ENCODE measurements around the gene C5orf46. TPM values are rescaled to one million over a fixed set of nuclear protein-coding genes. Genes with fewer than 3 reads are reported as not detected.

C5orf46 gene
- total RNA-seq, 1 experiment from 2014 or later, result not detected

DNA sequence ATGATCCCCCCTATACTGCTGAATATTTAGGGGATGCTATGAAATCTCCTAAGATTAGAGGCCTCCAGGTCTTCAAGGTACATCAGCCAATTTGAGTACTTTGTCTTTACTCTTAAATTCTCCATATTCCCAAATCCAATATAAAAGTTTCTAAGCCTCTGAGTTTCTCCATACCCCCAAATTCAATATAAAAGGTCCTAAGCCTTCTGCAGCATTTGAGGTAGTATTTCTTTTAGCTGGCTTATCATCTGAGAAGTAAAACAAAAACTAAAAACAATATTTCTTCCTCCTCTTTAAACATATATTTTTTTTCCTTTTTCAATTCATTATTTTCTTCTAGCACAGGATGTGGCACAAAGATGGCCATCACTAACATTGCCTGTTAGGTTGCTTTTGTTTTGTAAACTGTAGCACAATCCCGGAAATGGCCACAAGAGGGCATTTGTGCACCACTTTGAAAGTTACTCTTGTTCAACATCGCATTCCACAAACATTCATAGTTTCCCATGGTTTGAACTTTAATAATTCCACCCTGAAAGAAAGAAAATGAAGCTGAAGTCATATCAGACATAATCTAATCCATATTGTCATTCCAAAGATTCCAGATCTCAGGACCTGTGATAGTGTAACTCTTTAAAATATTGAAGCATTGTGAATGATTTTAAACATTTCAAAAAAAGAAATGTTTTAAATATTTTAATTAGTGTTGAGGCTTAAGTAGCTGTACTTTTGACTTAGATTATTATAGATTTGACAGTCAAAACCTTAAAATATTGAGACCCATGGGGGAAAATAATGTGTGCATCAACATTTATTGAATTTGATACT, 48.8 kb downstream of the C5orf46 start (continued):
- TF ChIP-seq, protein P1, sequence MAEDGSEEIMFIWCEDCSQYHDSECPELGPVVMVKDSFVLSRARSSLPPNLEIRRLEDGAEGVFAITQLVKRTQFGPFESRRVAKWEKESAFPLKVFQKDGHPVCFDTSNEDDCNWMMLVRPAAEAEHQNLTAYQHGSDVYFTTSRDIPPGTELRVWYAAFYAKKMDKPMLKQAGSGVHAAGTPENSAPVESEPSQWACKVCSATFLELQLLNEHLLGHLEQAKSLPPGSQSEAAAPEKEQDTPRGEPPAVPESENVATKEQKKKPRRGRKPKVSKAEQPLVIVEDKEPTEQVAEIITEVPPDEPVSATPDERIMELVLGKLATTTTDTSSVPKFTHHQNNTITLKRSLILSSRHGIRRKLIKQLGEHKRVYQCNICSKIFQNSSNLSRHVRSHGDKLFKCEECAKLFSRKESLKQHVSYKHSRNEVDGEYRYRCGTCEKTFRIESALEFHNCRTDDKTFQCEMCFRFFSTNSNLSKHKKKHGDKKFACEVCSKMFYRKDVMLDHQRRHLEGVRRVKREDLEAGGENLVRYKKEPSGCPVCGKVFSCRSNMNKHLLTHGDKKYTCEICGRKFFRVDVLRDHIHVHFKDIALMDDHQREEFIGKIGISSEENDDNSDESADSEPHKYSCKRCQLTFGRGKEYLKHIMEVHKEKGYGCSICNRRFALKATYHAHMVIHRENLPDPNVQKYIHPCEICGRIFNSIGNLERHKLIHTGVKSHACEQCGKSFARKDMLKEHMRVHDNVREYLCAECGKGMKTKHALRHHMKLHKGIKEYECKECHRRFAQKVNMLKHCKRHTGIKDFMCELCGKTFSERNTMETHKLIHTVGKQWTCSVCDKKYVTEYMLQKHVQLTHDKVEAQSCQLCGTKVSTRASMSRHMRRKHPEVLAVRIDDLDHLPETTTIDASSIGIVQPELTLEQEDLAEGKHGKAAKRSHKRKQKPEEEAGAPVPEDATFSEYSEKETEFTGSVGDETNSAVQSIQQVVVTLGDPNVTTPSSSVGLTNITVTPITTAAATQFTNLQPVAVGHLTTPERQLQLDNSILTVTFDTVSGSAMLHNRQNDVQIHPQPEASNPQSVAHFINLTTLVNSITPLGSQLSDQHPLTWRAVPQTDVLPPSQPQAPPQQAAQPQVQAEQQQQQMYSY (CRISPR knock-in tag; IDR thresholded peaks at IDR 0.05), result no peak
- TF ChIP-seq NR2C2 (CRISPR knock-in tag; IDR thresholded peaks at IDR 0.05) (no peak), HMGA2 (CRISPR knock-in tag; IDR thresholded peaks at IDR 0.05) (no peak)

DNA sequence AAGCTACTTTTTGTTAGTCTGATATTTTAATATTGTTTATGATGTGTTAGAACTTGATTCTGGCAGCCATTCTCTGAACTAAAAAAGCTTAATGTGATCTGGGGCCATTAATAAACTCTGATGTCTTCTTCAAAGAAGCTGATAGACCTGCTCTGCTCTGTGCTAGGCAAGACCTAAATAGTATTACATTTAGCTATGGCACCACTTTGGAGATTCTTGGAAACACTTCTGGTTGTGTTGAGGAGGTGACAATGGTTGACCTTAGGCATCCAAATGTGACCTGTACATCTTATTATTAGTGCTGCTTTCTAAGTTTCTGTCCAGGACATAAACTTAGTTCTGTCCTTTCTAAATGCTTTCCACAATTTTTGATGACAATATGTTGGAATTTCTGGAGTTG, 49.5 kb downstream of the C5orf46 start:
- no peak for DNase-seq (ENCODE audit: low spot score)
- H3K4me3 Mint-ChIP-seq, result no peak overlapping the region
- H3K9me3 Mint-ChIP-seq, result peaks cover 4% of the 10 kb centered on the region; the same call in 1 of the 2 replicates
- H3K36me3 Mint-ChIP-seq, result no peaks in the 10 kb centered on the region
- H3K27me3 Mint-ChIP-seq (ENCODE audit: low read depth), result no peaks in the 10 kb centered on the region
- no peak overlapping the region for H3K27ac Mint-ChIP-seq
- no peak for ATAC-seq
- CTCF ChIA-PET, result interaction anchor here (1.0 kb wide), 1 partner anchor 30 kb away, joined by 4 read pairs; no protein-coding TSS in a partner anchor
- H3K4me1 Mint-ChIP-seq, result peaks cover 76% of the 10 kb centered on the region
- POLR2A ChIA-PET, result no interaction called here
- TF ChIP-seq SP1 (CRISPR knock-in tag; conservative IDR thresholded peaks at IDR 0.05) (no peak), CREB1 (CRISPR knock-in tag; IDR thresholded peaks at IDR 0.05) (no peak), ZNF232 (CRISPR knock-in tag; IDR thresholded peaks at IDR 0.05) (no peak), CBFB (CRISPR knock-in tag; IDR thresholded peaks at IDR 0.05; ENCODE audit: low read depth) (no peak), KAT7 (CRISPR knock-in tag; IDR thresholded peaks at IDR 0.05; ENCODE audit: borderline replicate concordance) (no peak), FOXP1 (CRISPR knock-in tag; IDR thresholded peaks at IDR 0.05; ENCODE audit: borderline replicate concordance) (no peak), ATF1 (CRISPR knock-in tag; IDR thresholded peaks at IDR 0.05) (no peak), NFATC4 (CRISPR knock-in tag; IDR thresholded peaks at IDR 0.05) (0 out of 2 replicates have a peak, but pooled peaks have one; percentile 21), PRRX2 (CRISPR knock-in tag; IDR thresholded peaks at IDR 0.05) (no peak), NR2C2 (CRISPR knock-in tag; IDR thresholded peaks at IDR 0.05) (no peak), FOXK1 (CRISPR knock-in tag; IDR thresholded peaks at IDR 0.05) (no peak), ETV6 (CRISPR knock-in tag; IDR thresholded peaks at IDR 0.05) (no peak), ZNF263 (CRISPR knock-in tag; IDR thresholded peaks at IDR 0.05; ENCODE audit: low read depth) (no peak), ESRRA (CRISPR knock-in tag; IDR thresholded peaks at IDR 0.05; ENCODE audit: borderline replicate concordance) (no peak), IRF2 (CRISPR knock-in tag; IDR thresholded peaks at IDR 0.05; ENCODE audit: borderline replicate concordance, low read depth) (no peak)
- TF ChIP-seq, protein P2, sequence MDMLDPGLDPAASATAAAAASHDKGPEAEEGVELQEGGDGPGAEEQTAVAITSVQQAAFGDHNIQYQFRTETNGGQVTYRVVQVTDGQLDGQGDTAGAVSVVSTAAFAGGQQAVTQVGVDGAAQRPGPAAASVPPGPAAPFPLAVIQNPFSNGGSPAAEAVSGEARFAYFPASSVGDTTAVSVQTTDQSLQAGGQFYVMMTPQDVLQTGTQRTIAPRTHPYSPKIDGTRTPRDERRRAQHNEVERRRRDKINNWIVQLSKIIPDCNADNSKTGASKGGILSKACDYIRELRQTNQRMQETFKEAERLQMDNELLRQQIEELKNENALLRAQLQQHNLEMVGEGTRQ (CRISPR knock-in tag; IDR thresholded peaks at IDR 0.05), result no peak
- TF ChIP-seq, protein P3, sequence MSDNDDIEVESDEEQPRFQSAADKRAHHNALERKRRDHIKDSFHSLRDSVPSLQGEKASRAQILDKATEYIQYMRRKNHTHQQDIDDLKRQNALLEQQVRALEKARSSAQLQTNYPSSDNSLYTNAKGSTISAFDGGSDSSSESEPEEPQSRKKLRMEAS (CRISPR knock-in tag; IDR thresholded peaks at IDR 0.05), result no peak
- TF ChIP-seq, protein P4, sequence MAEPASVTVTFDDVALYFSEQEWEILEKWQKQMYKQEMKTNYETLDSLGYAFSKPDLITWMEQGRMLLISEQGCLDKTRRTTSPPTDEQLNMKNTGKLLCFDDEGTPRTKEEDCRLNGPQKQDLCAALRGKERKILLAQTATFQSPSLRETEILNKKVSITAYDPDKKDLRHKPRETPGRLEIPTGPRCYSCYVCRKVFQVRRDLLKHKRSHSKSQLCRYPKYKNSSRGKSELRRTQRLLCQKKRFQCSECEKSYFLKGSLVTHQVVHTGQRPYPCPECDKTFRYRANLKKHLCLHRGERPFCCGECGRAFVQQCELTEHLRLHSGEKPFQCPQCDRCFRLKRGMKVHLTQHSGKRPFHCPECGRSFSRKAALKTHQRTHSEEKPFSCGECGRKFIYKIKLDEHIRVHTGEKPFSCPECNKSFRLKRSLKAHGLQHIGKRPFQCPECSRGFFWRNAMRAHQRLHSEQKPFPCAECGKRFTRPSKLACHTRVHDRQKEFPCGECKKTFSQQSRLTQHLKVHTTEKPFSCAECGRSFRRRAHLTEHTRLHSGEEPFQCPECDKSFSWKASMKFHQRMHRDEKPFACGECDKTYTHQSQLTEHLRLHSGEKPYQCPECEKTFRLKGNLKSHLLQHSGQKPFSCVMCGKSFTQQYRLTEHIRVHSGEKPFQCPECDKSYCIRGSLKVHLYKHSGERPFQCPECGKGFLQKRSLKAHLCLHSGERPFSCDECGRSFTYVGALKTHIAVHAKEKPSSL (CRISPR knock-in tag; conservative IDR thresholded peaks at IDR 0.05), result peak; percentile 44; the same call in 1 of the 2 replicates
- TF ChIP-seq, protein P5, sequence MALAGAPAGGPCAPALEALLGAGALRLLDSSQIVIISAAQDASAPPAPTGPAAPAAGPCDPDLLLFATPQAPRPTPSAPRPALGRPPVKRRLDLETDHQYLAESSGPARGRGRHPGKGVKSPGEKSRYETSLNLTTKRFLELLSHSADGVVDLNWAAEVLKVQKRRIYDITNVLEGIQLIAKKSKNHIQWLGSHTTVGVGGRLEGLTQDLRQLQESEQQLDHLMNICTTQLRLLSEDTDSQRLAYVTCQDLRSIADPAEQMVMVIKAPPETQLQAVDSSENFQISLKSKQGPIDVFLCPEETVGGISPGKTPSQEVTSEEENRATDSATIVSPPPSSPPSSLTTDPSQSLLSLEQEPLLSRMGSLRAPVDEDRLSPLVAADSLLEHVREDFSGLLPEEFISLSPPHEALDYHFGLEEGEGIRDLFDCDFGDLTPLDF (CRISPR knock-in tag; IDR thresholded peaks at IDR 0.05), result no peak
- TF ChIP-seq, protein P6, sequence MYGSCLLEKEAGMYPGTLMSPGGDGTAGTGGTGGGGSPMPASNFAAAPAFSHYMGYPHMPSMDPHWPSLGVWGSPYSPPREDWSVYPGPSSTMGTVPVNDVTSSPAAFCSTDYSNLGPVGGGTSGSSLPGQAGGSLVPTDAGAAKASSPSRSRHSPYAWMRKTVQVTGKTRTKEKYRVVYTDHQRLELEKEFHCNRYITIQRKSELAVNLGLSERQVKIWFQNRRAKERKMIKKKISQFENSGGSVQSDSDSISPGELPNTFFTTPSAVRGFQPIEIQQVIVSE (CRISPR knock-in tag; IDR thresholded peaks at IDR 0.05; ENCODE audit: borderline replicate concordance), result no peak
- TF ChIP-seq, protein P7, sequence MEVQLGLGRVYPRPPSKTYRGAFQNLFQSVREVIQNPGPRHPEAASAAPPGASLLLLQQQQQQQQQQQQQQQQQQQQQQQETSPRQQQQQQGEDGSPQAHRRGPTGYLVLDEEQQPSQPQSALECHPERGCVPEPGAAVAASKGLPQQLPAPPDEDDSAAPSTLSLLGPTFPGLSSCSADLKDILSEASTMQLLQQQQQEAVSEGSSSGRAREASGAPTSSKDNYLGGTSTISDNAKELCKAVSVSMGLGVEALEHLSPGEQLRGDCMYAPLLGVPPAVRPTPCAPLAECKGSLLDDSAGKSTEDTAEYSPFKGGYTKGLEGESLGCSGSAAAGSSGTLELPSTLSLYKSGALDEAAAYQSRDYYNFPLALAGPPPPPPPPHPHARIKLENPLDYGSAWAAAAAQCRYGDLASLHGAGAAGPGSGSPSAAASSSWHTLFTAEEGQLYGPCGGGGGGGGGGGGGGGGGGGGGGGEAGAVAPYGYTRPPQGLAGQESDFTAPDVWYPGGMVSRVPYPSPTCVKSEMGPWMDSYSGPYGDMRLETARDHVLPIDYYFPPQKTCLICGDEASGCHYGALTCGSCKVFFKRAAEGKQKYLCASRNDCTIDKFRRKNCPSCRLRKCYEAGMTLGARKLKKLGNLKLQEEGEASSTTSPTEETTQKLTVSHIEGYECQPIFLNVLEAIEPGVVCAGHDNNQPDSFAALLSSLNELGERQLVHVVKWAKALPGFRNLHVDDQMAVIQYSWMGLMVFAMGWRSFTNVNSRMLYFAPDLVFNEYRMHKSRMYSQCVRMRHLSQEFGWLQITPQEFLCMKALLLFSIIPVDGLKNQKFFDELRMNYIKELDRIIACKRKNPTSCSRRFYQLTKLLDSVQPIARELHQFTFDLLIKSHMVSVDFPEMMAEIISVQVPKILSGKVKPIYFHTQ (CRISPR knock-in tag; IDR thresholded peaks at IDR 0.05), result peak; percentile 37; the same call in 1 of the 2 replicates

Data from WTC11 (cell line).